H1 (cell line): Measurements from ENCODE around the gene NFATC1. TPM values are rescaled to one million over a fixed set of nuclear protein-coding genes. Genes with fewer than 3 reads are reported as not detected.

Source experiments
- CTCF ChIA-PET: fragments of 300-600 bp; sonication (Branson Sonifier 250); formaldehyde crosslinking; loops from one replicate; lab custom pipeline; 2021; ENCODE audit not compliant: partially characterized antibody; lab: Charles Lee
- POLR2A ChIA-PET: fragments of 300-600 bp; sonication (Branson Sonifier 250); formaldehyde crosslinking; loops from one replicate; lab custom pipeline; 2021; ENCODE audit warnings: inconsistent platforms; ENCODE audit not compliant: partially characterized antibody; lab: Charles Lee
- DNase-seq, 2 experiments: peaks; one replicate each; pipeline versions ENCODE4 v3.0.0 to v3.0.0-alpha.2; 2010 to 2022; ENCODE audit warnings: low spot score in 2 of 2, low read depth in 1 of 2, mixed read lengths in 1 of 2
- FAIRE-seq: peaks from 2 replicates; lab custom pipeline; 2011; peaks lifted over from hg19 to GRCh38; lab: Jason Lieb, UNC
- H2AFZ ChIP-seq: 2 replicates; pipeline ENCODE4 v1.8.1; 2012; ENCODE audit warnings: low read length, inconsistent platforms
- H2AK5ac ChIP-seq: 2 replicates; pipeline ENCODE4 v1.6.1; 2013; ENCODE audit warnings: low read depth, low read length
- H2BK120ac ChIP-seq: replicated peaks from 2 replicates; pipeline ENCODE3; 2013; ENCODE audit warnings: low read depth, low read length, inconsistent platforms
- H2BK12ac ChIP-seq: 2 replicates; pipeline ENCODE4 v1.6.1; 2013; ENCODE audit warnings: low read depth, low read length
- H2BK15ac ChIP-seq: 2 replicates; pipeline ENCODE4 v1.6.1; 2013; ENCODE audit warnings: low read length
- H2BK20ac ChIP-seq: 2 replicates; pipeline ENCODE4 v1.6.1; 2013; ENCODE audit warnings: low read length
- H2BK5ac ChIP-seq: 2 replicates; pipeline ENCODE4 v1.6.1; 2013; ENCODE audit warnings: low read depth, low read length
- H3K14ac ChIP-seq: 2 replicates; pipeline ENCODE4 v1.6.1; 2013; ENCODE audit warnings: inconsistent platforms; ENCODE audit not compliant: insufficient read length
- H3K18ac ChIP-seq: 2 replicates; pipeline ENCODE4 v1.6.1; 2013; ENCODE audit warnings: low read length; ENCODE audit errors: extremely low read depth
- H3K23ac ChIP-seq: 2 replicates; pipeline ENCODE4 v1.6.1; 2013; ENCODE audit warnings: inconsistent platforms; ENCODE audit not compliant: insufficient read length
- H3K23me2 ChIP-seq: 2 replicates; pipeline ENCODE4 v1.6.1; 2013; ENCODE audit warnings: low read depth, low read length
- H3K27ac ChIP-seq: 2 replicates; pipeline ENCODE4 v1.6.1; 2011; ENCODE audit warnings: low read depth, low read length, inconsistent platforms
- H3K27me3 ChIP-seq, 4 experiments: replicated peaks in 1 of 4; 1 replicate in 1 of 4; 2 replicates in 3 of 4; pipeline versions ENCODE4 v1.6.1 to v1.8.1; 2011 to 2013; ENCODE audit warnings: low read length in 3 of 4, mild to moderate bottlenecking in 3 of 4, inconsistent platforms in 2 of 4, mixed read lengths in 2 of 4, moderate library complexity in 1 of 4; ENCODE audit not compliant: control insufficient read depth in 3 of 4, insufficient read depth in 3 of 4; ENCODE audit errors: extremely low read depth in 1 of 4
- H3K36me3 ChIP-seq, 4 experiments: 2 replicates each; pipeline versions ENCODE4 v1.6.1 to v1.8.1; 2011 to 2013; ENCODE audit warnings: mild to moderate bottlenecking in 4 of 4, low read length in 3 of 4, moderate library complexity in 2 of 4, control low read depth in 1 of 4, inconsistent platforms in 1 of 4; ENCODE audit not compliant: insufficient read depth in 4 of 4, control insufficient read depth in 2 of 4
- H3K4ac ChIP-seq: replicated peaks from 2 replicates; pipeline ENCODE3; 2013; ENCODE audit warnings: low read length, low read depth, mixed read lengths, inconsistent platforms; ENCODE audit not compliant: insufficient read length
- H3K4me1 ChIP-seq, 4 experiments: replicated peaks in 1 of 4; 1 replicate in 1 of 4; 2 replicates in 3 of 4; pipeline versions ENCODE4 v1.6.1 to v1.8.1; 2011 to 2013; ENCODE audit warnings: low read length in 3 of 4, inconsistent platforms in 2 of 4, mixed read lengths in 1 of 4; ENCODE audit not compliant: insufficient read depth in 4 of 4, control insufficient read depth in 3 of 4
- H3K4me2 ChIP-seq, 2 experiments: 2 replicates each; pipeline versions ENCODE4 v1.6.1 to v1.8.1; 2011 to 2013; ENCODE audit warnings: low read depth in 2 of 2, low read length in 2 of 2, control low read depth in 1 of 2, inconsistent platforms in 1 of 2, mild to moderate bottlenecking in 1 of 2; ENCODE audit not compliant: insufficient read depth in 1 of 2
- H3K4me3 ChIP-seq, 4 experiments: fragments of 200-600, 300-600 bp in 1 of 4; sonication (generic), shearing (Covaris generic), sonication (Bioruptor Twin) in 1 of 4; 2 replicates each; pipeline versions ENCODE4 v1.5.1 to v1.8.1; 2011 to 2016; ENCODE audit warnings: low read length in 4 of 4, low read depth in 3 of 4, control low read depth in 2 of 4, inconsistent platforms in 2 of 4, mild to moderate bottlenecking in 2 of 4, mixed read lengths in 1 of 4, moderate library complexity in 1 of 4; ENCODE audit not compliant: insufficient read depth in 2 of 4; ENCODE audit errors: extremely low read depth in 1 of 4
- H3K56ac ChIP-seq: replicated peaks from 2 replicates; pipeline ENCODE3; 2013; ENCODE audit warnings: low read depth, mild to moderate bottlenecking, mixed read lengths, low read length, inconsistent platforms; ENCODE audit not compliant: insufficient read length
- H3K79me1 ChIP-seq: 2 replicates; pipeline ENCODE4 v1.6.1; 2013; ENCODE audit warnings: low read depth, low read length, control low read depth
- H3K79me2 ChIP-seq, 2 experiments: 2 replicates each; pipeline versions ENCODE4 v1.6.1 to v1.8.1; 2012 to 2013; ENCODE audit warnings: low read length in 2 of 2, mild to moderate bottlenecking in 2 of 2, inconsistent platforms in 1 of 2; ENCODE audit not compliant: insufficient read depth in 2 of 2, control insufficient read depth in 1 of 2
- H3K9ac ChIP-seq, 4 experiments: replicated peaks in 1 of 4; 1 replicate in 1 of 4; 2 replicates in 3 of 4; pipeline versions ENCODE4 v1.6.1 to v1.8.1; 2011 to 2013; ENCODE audit warnings: low read depth in 3 of 4, low read length in 3 of 4, control low read depth in 2 of 4, mild to moderate bottlenecking in 2 of 4, moderate library complexity in 2 of 4, inconsistent platforms in 1 of 4; ENCODE audit errors: extremely low read depth in 1 of 4
- H3K9me3 ChIP-seq, 2 experiments: 2 replicates each; pipeline versions ENCODE4 v1.6.1 to v1.8.1; 2012 to 2013; ENCODE audit warnings: mild to moderate bottlenecking in 2 of 2, moderate library complexity in 2 of 2, control low read depth in 1 of 2, inconsistent platforms in 1 of 2, low read depth in 1 of 2, low read length in 1 of 2, mixed read lengths in 1 of 2; ENCODE audit not compliant: insufficient read depth in 2 of 2
- H4K20me1 ChIP-seq, 2 experiments: replicated peaks in 1 of 2; 2 replicates each; pipeline versions ENCODE3 to v1.8.1; 2011 to 2013; ENCODE audit warnings: inconsistent platforms in 2 of 2, low read length in 2 of 2, mild to moderate bottlenecking in 1 of 2; ENCODE audit not compliant: insufficient read depth in 2 of 2, control insufficient read depth in 1 of 2
- H4K5ac ChIP-seq: 2 replicates; pipeline ENCODE4 v1.6.1; 2013; ENCODE audit warnings: low read length, low read depth, mixed read lengths, inconsistent platforms; ENCODE audit not compliant: insufficient read length
- H4K8ac ChIP-seq: 2 replicates; pipeline ENCODE4 v1.8.0; 2013; ENCODE audit warnings: mild to moderate bottlenecking, moderate library complexity, low read length, inconsistent platforms; ENCODE audit not compliant: insufficient read depth; ENCODE audit errors: extremely low read depth
- H4K91ac ChIP-seq: replicated peaks from 2 replicates; pipeline ENCODE3; 2013; ENCODE audit warnings: low read length, mixed read lengths, inconsistent platforms; ENCODE audit not compliant: insufficient read length
- CBX5 ChIP-seq: fragments of 300-800, 300-1000 bp; sonication (generic); IDR thresholded peaks from 2 replicates; pipeline ENCODE4 v1.7.1; 2016; ENCODE audit warnings: antibody characterized with exemption, low read length, low read depth
- CEBPB ChIP-seq: IDR thresholded peaks from 2 replicates; pipeline ENCODE4 v1.6.1; 2012; ENCODE audit warnings: low read depth, low read length
- CHD2 ChIP-seq: IDR thresholded peaks from 2 replicates; pipeline ENCODE4 v1.6.1; 2012; ENCODE audit warnings: low read length, improper control_type of control experiment
- CREB1 ChIP-seq: IDR thresholded peaks from 2 replicates; pipeline ENCODE4 v1.6.1; 2012; ENCODE audit warnings: inconsistent platforms
- KDM4A ChIP-seq: IDR thresholded peaks from one replicate; pipeline ENCODE4 v1.7.1; 2012; ENCODE audit warnings: low read depth, mild to moderate bottlenecking, moderate library complexity, low read length, inconsistent platforms; ENCODE audit not compliant: severe bottlenecking
- POLR2AphosphoS5 ChIP-seq: IDR thresholded peaks from 2 replicates; pipeline ENCODE4 v1.6.1; 2011; ENCODE audit warnings: low read depth, low read length
- TAF1 ChIP-seq: IDR thresholded peaks from 2 replicates; pipeline ENCODE4 v1.6.1; 2011; ENCODE audit warnings: mild to moderate bottlenecking, low read depth, low read length
- TEAD4 ChIP-seq: IDR thresholded peaks from 2 replicates; pipeline ENCODE4 v1.6.1; 2012; ENCODE audit warnings: low read depth, low read length, inconsistent platforms, mixed read lengths
- WGBS, 2 experiments: shearing (Covaris generic) in 1 of 2; methylation state at CpG; one replicate each; pipeline versions ENCODE4 v1.1.6 to v1.1.7; 2013 to 2015; ENCODE audit warnings: low lambda C conversion rate in 2 of 2, mixed read lengths in 2 of 2, inconsistent platforms in 1 of 2, low coverage in 1 of 2, missing lambda C conversion rate in 1 of 2; ENCODE audit not compliant: insufficient replicate concordance in 2 of 2, insufficient coverage in 1 of 2, insufficient read length in 1 of 2; ENCODE audit errors: extremely low coverage in 1 of 2, missing lambda C conversion rate in 1 of 2; 5-methylcytosine and 5-hydroxymethylcytosine counted together
- polyA plus RNA-seq, 7 experiments: library from polyadenylated mRNA; depleted of rRNA in 3 of 7; stranded (reverse) in 5 of 7; unstranded in 2 of 7; fragments of >200 nt in 5 of 7; fragments of 200-250 nt in 2 of 7; gene quantifications; 1 replicate in 5 of 7; 2 replicates in 1 of 7; 4 replicates in 1 of 7; pipeline versions ENCODE4 v1.2.1 to v1.2.3, GENCODE V29; 2011 to 2013; ENCODE audit warnings: missing spikeins in 2 of 7, mixed read lengths in 2 of 7
- total RNA-seq: library from RNA; stranded (reverse); fragmentation: NEBNext Ultra II Directional; extraction: Animal tissue kit (Norgen Biotek cat#: 25700); gene quantifications from 2 replicates; pipeline ENCODE4 v1.2.1, GENCODE V29; 2021
- TF ChIP-seq, protein P1 (sequence below): IDR thresholded peaks from 2 replicates; pipeline ENCODE4 v1.6.1; 2011; ENCODE audit warnings: low read depth, mild to moderate bottlenecking, low read length; ENCODE audit not compliant: insufficient read depth
- TF ChIP-seq, protein P2 (sequence below): IDR thresholded peaks from 2 replicates; pipeline ENCODE4 v1.6.1; 2011; ENCODE audit warnings: low read length, improper control_type of control experiment

NFATC1 gene
- total and polyA plus RNA-seq, 2 of the 8 experiments (the other 6 are each of a cell fraction or from before 2014, with no cell fraction given) = 2.0 to 6.6 TPM

DNA sequence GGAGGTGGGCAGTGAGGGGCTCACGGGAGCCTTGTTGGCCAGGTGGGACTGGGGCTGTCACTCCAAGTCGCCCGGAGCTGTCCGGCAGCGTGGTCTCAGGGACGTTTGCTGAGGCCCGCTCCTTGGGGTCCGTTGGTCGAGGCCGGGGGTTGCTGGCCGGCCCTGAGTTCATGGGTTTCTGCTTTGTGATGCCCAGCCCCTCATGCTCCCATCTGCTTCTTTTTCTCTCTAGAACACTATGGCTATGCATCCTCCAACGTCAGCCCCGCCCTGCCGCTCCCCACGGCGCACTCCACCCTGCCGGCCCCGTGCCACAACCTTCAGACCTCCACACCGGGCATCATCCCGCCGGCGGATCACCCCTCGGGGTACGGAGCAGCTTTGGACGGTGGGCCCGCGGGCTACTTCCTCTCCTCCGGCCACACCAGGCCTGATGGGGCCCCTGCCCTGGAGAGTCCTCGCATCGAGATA, 14.5 kb downstream of the NFATC1 start:
- Histone ChIP-seq H3K27me3 (peaks cover 0 to 2% (median 0%) of the 10 kb centered on the region in 4 experiments; a peak in 3 of 7 replicates), H3K27ac (no peak overlapping the region), H3K18ac (no peak overlapping the region), H3K79me1 (0 out of 2 replicates have a peak, but pooled peaks cover 2% of the 10 kb centered on the region), H2AFZ (no peak overlapping the region), H3K4me3 (no peak overlapping the region), H3K4me2 (no peak overlapping the region), H2BK15ac (no peak overlapping the region), H2BK20ac (no peak overlapping the region), H3K9ac (no peak overlapping the region), H3K4ac (no peak overlapping the region), H3K14ac (no peak overlapping the region), H3K23ac (no peak overlapping the region), H3K56ac (no peak overlapping the region), H3K23me2 (peaks cover 10% of the 10 kb centered on the region; the same call in 1 of the 2 replicates), H2BK5ac (no peak overlapping the region), H2BK120ac (no peak overlapping the region), H3K36me3 (peaks cover 0 to 5% (median 0%) of the 10 kb centered on the region in 4 experiments; a peak in 1 of 8 replicates), H4K5ac (no peak overlapping the region), H3K4me1 (peaks cover 0 to 4% (median 0%) of the 10 kb centered on the region in 4 experiments; a peak in 2 of 7 replicates), H2BK12ac (no peak overlapping the region), H4K20me1 (peaks cover 0 to 5% of the 10 kb centered on the region in 2 experiments), H3K79me2 (no peaks in the 10 kb centered on the region), H4K8ac (no peak overlapping the region), H4K91ac (no peak overlapping the region), H3K9me3 (no peaks in the 10 kb centered on the region; a peak in 1 of 4 replicates), H2AK5ac (no peak overlapping the region)
- FAIRE-seq = no peak
- TF ChIP-seq, protein P1, sequence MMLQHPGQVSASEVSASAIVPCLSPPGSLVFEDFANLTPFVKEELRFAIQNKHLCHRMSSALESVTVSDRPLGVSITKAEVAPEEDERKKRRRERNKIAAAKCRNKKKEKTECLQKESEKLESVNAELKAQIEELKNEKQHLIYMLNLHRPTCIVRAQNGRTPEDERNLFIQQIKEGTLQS = no peak
- TF ChIP-seq POLR2AphosphoS5 (no peak), CEBPB (no peak), CHD2 (no peak), CREB1 (no peak), CBX5 (no peak), TEAD4 (no peak), KDM4A (no peak), TAF1 (no peak)
- TF ChIP-seq, protein P2, sequence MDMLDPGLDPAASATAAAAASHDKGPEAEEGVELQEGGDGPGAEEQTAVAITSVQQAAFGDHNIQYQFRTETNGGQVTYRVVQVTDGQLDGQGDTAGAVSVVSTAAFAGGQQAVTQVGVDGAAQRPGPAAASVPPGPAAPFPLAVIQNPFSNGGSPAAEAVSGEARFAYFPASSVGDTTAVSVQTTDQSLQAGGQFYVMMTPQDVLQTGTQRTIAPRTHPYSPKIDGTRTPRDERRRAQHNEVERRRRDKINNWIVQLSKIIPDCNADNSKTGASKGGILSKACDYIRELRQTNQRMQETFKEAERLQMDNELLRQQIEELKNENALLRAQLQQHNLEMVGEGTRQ = no peak
- 98% methylated on average over 19 of the region's 30 CpGs; no CpG with 5 or more reads in 1 of the 2 experiments for WGBS, 2 experiments
- ChIA-PET POLR2A (no interaction called here), CTCF (interaction anchor here (0.9 kb wide), 1 partner anchor 31 kb away, joined by 3 read pairs; no protein-coding TSS in a partner anchor)
- DNase-seq = no peak
